ENCODE data around the gene PACC1. TPM values are rescaled to one million over a fixed set of nuclear protein-coding genes. Genes with fewer than 3 reads are reported as not detected.
"Not testable (repeated sequence)": the region's sequence is repeated elsewhere in the genome, so short reads cannot be mapped to it uniquely, and the experiment has no call there.

PACC1 gene
- polyA plus RNA-seq, 4 donors: 11.8 to 14.5 (median 13.9) TPM

DNA sequence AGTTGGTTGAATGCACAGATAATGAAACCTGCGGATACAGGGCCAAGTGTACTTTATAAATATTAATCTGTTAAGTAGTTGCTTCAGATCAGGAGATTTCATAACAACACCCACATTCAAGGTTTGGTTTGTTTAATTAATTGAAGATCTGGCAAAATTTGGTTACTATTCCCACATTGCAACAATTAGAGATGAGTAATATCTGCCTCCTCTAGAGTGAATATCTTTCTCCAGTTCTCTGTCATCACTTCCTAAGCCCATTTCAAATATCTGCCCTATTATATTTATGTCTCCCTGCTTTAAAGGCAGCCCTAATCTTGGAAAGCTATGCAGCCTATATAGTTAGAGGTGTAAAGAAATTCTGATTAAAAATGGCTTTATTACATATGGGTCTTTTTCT lies 68.1 kb downstream of the PACC1 start:
- DNase-seq (ENCODE audit: low read depth in 4 of 4, low spot score in 3 of 4): no peak

GRCh38 chr1:212344905-212345304 lies 69.8 kb downstream of the PACC1 start:
- DNase-seq (ENCODE audit: low read depth in 4 of 4, low spot score in 3 of 4): no peak

- DNase-seq (ENCODE audit: low read depth in 4 of 4, low spot score in 3 of 4): no peak
Measured at GRCh38 chr1:212341090-212341489, 73.6 kb downstream of the PACC1 start.

GRCh38 chr1:212329105-212329504 lies 85.6 kb downstream of the PACC1 start:
- no peak for DNase-seq (ENCODE audit: low read depth in 4 of 4, low spot score in 3 of 4)

GRCh38 chr1:212328248-212328647 lies 86.4 kb downstream of the PACC1 start:
- DNase-seq (ENCODE audit: low read depth in 4 of 4, low spot score in 3 of 4): no peak

- DNase-seq (ENCODE audit: low read depth in 4 of 4, low spot score in 3 of 4): no peak
Measured at GRCh38 chr1:212326541-212326940, 88.1 kb downstream of the PACC1 start.

GRCh38 chr1:212323066-212323465 lies 91.6 kb downstream of the PACC1 start:
- no peak for DNase-seq (ENCODE audit: low read depth in 4 of 4, low spot score in 3 of 4)

DNA sequence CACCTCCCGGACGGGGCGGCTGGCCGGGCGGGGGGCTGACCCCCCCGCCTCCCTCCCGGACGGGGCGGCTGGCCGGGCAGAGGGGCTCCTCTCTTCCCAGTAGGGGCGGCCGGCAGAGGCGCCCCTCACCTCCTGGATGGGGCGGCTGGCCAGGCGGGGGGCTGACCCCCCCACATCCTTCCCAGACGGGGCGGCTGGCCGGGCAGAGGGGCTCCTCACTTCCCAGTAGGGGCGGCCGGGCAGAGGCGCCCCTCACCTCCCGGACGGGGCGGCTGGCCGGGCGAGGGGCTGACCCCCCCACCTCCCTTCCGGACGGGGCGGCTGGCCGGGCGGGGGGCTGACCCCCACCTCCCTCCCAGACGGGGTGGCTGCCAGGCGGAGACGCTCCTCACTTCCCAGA lies 93.7 kb downstream of the PACC1 start:
- not testable (repeated sequence) for DNase-seq (ENCODE audit: low read depth in 4 of 4, low spot score in 3 of 4)

- DNase-seq (ENCODE audit: low read depth in 4 of 4, low spot score in 3 of 4): no peak
Measured at GRCh38 chr1:212317916-212318315, 96.8 kb downstream of the PACC1 start.

GRCh38 chr1:212315907-212316306 lies 98.8 kb downstream of the PACC1 start:
- DNase-seq (ENCODE audit: low read depth in 4 of 4, low spot score in 3 of 4): no peak

GRCh38 chr1:212315184-212315583 lies 99.5 kb downstream of the PACC1 start:
- no peak for DNase-seq (ENCODE audit: low read depth in 4 of 4, low spot score in 3 of 4)

Other genes starting within 250 kb of the PACC1 start
- gene PPP2R5A, start 129.5 kb downstream of the PACC1 start, polyA plus RNA-seq (ENCODE audit: insufficient read length in 4 of 4): 10 to 100 TPM; 23.5 to 43.1 (median 35.2) TPM
- 10 to 100 TPM; 36.9 to 83.7 (median 41.1) TPM for gene NENF, start 18.0 kb upstream of the PACC1 start, polyA plus RNA-seq (ENCODE audit: insufficient read length in 4 of 4)
- 10 to 100 TPM in 3 of 4 donors, 1 to 10 TPM in 1; 7.3 to 77.3 (median 14.3) TPM for gene ATF3, start 193.9 kb upstream of the PACC1 start, polyA plus RNA-seq (ENCODE audit: insufficient read length in 4 of 4)